Tibial artery (tissue), 4 donors: ENCODE measurements around the gene CALHM5.

Experiments
- DNase-seq, 2 donors: peaks; one replicate each; pipeline ENCODE4 v3.0.0-alpha.2; 2019
- H3K27ac ChIP-seq, 2 donors: fragments of 200-600 bp; sonication (generic) in 1 of 2; 1 replicate in 1 of 2; 2 replicates in 1 of 2; pipeline ENCODE4 v1.5.1; 2018 to 2019; ENCODE audit warnings: mild to moderate bottlenecking in 1 of 2
- H3K27me3 ChIP-seq, 2 donors: fragments of 200-600 bp; sonication (generic) in 1 of 2; one replicate each; pipeline versions ENCODE4 v1.5.1 to v1.6.0; 2016 to 2019
- H3K36me3 ChIP-seq, 3 donors: fragments of 200-600 bp; sonication (generic) in 2 of 3; one replicate each; pipeline ENCODE4 v1.5.1; 2016 to 2019; ENCODE audit warnings: mild to moderate bottlenecking in 2 of 3
- H3K4me1 ChIP-seq, 4 donors: fragments of 200-600 bp; sonication (generic) in 2 of 4; 1 replicate in 3 of 4; 2 replicates in 1 of 4; pipeline ENCODE4 v1.5.1; 2016 to 2019
- H3K4me3 ChIP-seq, 2 donors: fragments of 200-600 bp; sonication (generic) in 1 of 2; 1 replicate in 1 of 2; 2 replicates in 1 of 2; pipeline ENCODE4 v1.5.1; 2018 to 2019; ENCODE audit warnings: mild to moderate bottlenecking in 2 of 2
- H3K9me3 ChIP-seq, 3 donors: fragments of 200-600 bp; sonication (generic) in 1 of 3; one replicate each; pipeline ENCODE4 v1.5.1; 2016 to 2019
- CTCF ChIP-seq, 2 experiments: fragments of 200-600 bp in 1 of 2; fragments of 450-650 bp in 1 of 2; IDR thresholded peaks; one replicate each; pipeline ENCODE4 v1.5.1; 2017 to 2019; ENCODE audit warnings: antibody characterized with exemption in 2 of 2, mild to moderate bottlenecking in 1 of 2, moderate library complexity in 1 of 2
- intact Hi-C: fragments of 100-400 bp; cut with DNase I; formaldehyde crosslinking; loops from one replicate; pipeline ENCODE4 v1.15.0; 2023; ENCODE audit warnings: low total_unique reads

CALHM5 gene

DNA sequence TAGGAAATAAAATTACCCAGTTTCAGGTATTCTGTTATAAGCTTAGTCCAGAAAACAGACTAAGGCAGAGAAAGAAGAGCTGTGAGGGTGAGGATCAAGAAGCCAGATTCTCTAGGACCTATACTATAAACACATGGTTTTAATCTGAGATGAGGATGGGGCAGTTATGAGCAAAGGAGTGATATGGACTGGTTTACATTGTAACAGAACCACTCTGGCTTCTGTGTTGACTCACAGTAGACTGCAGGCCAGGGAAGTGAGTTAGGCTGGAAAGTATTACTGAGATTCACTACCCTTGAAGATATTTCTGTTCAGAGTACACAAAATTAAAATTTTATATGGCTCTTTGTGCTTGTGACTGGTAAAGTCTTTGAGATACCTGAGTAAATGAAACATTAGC is 56.7 kb downstream of the CALHM5 start:
- H3K4me1 ChIP-seq, result peaks cover 0 to 25% (median 19%) of the 10 kb centered on the region in 4 donors
- H3K27ac ChIP-seq, result no peak overlapping the region
- intact Hi-C loops, result no loop called here
- H3K27me3 ChIP-seq, result no peaks in the 10 kb centered on the region
- H3K4me3 ChIP-seq, result no peak overlapping the region
- no peak for DNase-seq
- H3K9me3 ChIP-seq, result no peaks in the 10 kb centered on the region
- TF ChIP-seq CTCF (IDR thresholded peaks at IDR 0.05), result no peak
- H3K36me3 ChIP-seq, result no peaks in the 10 kb centered on the region

DNA sequence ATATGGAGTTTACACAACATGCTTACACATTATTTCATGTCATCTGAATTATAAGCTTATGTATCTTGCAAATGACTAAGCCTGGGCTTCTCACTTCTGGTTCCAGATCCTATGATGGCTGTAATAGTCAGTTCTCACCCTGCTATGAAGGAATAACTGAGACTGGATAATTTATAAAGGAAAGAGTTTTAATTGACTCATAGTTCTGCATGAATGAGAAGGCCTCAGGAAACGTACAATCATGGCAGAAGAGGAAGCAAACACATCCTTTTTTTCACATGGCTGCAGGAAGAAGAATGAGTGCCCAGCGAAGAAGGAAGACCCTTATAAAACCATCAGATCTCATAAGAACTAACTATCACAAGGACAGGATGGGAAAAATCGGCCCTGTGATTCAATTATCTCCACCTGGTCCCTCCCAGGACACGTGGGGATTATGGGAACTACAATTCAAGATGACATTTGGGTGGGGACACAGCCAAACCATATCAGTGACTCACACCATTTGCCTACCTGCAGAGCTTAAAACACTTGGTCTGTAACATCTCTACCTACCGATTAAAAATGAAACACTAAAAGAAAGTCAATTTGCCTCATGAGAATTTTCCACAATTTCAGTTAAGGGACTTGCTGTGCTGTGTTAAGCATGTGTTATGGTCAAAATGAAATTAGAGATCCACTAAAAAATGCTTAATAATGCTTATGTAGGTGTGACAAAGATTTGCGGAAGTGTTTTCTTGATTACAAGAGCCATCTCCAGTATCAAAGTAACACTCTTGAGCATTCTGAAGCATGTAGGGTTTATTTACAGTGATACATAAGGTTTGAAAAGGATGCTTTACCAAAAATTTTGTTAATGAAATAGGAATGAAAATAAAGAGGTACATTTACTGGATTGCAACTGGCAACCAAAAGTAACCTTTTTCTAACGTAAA is 57.6 kb downstream of the CALHM5 start:
- Histone ChIP-seq H3K27me3 (no peaks in the 10 kb centered on the region), H3K36me3 (no peaks in the 10 kb centered on the region), H3K9me3 (no peaks in the 10 kb centered on the region), H3K27ac (no peak overlapping the region), H3K4me3 (no peak overlapping the region), H3K4me1 (peaks cover 0 to 35% (median 27%) of the 10 kb centered on the region in 4 donors)
- no peak for TF ChIP-seq CTCF (IDR thresholded peaks at IDR 0.05)
- DNase-seq, result no peak
- intact Hi-C loops, result no loop called here

- peak within 1 kb of the TSS; percentile 79 to 88 for H3K4me3 ChIP-seq
- no peaks in the 10 kb centered on the region for H3K9me3 ChIP-seq
- intact Hi-C loops, result no loop called here
- TF ChIP-seq CTCF (IDR thresholded peaks at IDR 0.05), result peak in 1 of 2 experiments; percentile 29
- peaks cover 0 to 9% (median 4%) of the 10 kb centered on the region in 3 donors for H3K36me3 ChIP-seq
- H3K27ac ChIP-seq, result peak within 1 kb of the TSS; percentile 88 to 96
- H3K4me1 ChIP-seq, result peaks cover 0 to 37% (median 25%) of the 10 kb centered on the region in 4 donors
- peak; percentile 99 for DNase-seq
- no peaks in the 10 kb centered on the region for H3K27me3 ChIP-seq
Observed at GRCh38 chr6:116570856-116571682, 59.6 kb downstream of the CALHM5 start, which contains the start of gene RWDD1. RWDD1 (plus strand) TSS chr6:116571504; CDS start chr6:116571583, 79 bp downstream.

GRCh38 chr6:116571683-116572000 is 60.2 kb downstream of the CALHM5 start:
- intact Hi-C loops, result no loop called here
- Histone ChIP-seq H3K27ac (peak overlapping the region; percentile 88 to 96), H3K4me3 (peak overlapping the region; percentile 79 to 88), H3K4me1 (peaks cover 0 to 37% (median 25%) of the 10 kb centered on the region in 4 donors), H3K36me3 (peaks cover 0 to 9% (median 7%) of the 10 kb centered on the region in 3 donors), H3K27me3 (no peaks in the 10 kb centered on the region), H3K9me3 (no peaks in the 10 kb centered on the region)
- DNase-seq, result no peak
- no peak for TF ChIP-seq CTCF (IDR thresholded peaks at IDR 0.05)

DNA sequence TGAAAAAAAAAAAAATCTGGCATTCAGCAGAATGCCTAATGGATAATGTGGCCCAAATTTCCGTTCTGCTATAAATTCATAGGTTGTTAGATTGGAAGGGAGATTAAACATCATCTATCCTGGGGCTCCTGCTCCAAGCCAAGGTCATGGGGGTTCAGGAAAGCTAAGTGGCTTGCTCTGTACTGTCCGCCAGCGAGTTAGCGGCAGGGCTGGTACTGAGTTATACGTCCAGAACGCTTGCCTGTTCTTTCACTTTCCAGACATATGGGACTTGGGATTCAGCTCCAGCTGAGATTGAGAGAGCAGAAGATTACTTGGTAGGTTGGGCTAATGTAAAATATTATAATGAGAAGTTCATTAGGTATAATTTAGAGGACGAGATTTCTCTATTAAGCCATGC is 60.7 kb downstream of the CALHM5 start:
- Histone ChIP-seq H3K27ac (peak overlapping the region; percentile 88 to 96), H3K9me3 (no peaks in the 10 kb centered on the region), H3K36me3 (peaks cover 0 to 9% (median 7%) of the 10 kb centered on the region in 3 donors), H3K4me3 (peak overlapping the region; percentile 79 to 88), H3K4me1 (peaks cover 0 to 37% (median 25%) of the 10 kb centered on the region in 4 donors), H3K27me3 (no peaks in the 10 kb centered on the region)
- intact Hi-C loops, result no loop called here
- TF ChIP-seq CTCF (IDR thresholded peaks at IDR 0.05), result no peak
- DNase-seq, result no peak
